Stimulated activated CD8-positive, alpha-beta memory T cell treated with anti-CD3 and anti-CD28 coated beads, Interleukin-15, amount 100 ng/mL, for 48 hours (primary cell): ENCODE results near the gene POU2F1.

Source experiments
- DNase-seq, 2 donors: peaks; one replicate each; pipeline ENCODE4 v3.0.0-alpha.2; 2020; ENCODE audit warnings: low read depth in 2 of 2

The POU2F1 gene

DNA sequence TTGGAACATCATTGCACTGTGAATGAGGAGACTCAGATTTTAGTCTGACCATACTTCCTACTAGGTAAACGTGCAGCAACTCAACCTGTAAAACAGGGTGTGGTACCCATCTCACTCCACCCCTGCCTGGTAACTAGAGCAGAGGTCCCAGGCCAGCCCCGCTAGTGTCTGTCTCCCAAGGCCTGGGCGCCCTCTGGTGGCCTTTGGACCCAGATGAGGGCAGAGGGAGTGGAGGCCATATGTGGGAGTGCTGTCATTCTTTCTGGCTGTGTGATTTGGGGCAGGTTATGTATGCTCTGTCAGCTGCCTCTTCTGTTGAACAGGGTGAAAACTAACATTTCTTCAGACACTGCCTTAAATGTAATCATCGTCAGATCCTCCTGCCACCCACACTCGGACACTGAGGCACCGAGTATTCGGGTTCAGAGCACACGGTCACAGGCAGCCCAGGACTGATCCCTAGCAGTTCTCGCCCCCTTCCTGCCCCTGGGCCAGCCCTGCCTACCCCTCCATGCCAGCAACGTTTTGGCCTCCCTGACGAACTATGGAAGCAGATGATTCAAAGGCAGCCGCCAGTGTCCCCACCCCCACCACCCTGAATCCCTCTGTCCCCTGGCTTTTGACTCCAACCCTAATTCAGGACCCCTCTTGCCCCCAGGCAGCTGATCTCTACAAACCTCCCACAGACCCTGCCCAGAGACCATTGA, 221.6 kb downstream of the POU2F1 start:
- peak; percentile 73 to 74 for DNase-seq

DNA sequence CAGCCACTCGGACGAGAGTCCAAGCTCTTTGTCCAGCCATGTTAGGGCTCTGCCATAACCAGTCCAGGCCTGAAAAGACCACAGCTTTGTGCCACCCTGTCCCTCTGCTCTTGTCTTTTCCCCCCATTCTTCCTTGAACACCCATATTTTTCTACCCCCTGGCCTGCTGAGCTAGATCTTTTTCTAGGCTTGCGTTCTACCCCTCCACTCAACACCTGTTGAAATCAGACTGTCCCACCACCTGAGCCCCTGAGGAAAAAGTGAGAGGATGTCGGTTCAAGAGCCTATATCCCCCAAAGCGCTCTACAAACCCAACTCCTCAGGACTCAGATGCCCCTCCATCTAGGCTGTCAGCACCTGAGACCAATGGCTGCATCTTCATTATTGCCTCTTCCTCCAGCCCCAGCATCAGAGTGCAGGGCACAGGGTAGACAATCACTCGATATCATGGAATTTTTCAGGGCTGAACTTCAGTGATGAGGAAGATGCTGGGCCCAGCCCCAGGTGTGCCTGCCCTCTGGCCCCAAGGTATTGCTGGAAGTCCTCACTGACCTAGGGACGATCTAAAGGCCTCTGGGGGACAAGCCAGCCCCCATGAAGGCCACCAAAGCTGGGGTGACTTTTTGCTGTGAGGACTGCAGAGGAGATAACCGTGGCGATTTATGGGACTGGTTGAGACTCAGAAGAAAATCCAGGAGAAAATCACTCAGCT, 222.3 kb downstream of the POU2F1 start:
- DNase-seq, result no peak

DNA sequence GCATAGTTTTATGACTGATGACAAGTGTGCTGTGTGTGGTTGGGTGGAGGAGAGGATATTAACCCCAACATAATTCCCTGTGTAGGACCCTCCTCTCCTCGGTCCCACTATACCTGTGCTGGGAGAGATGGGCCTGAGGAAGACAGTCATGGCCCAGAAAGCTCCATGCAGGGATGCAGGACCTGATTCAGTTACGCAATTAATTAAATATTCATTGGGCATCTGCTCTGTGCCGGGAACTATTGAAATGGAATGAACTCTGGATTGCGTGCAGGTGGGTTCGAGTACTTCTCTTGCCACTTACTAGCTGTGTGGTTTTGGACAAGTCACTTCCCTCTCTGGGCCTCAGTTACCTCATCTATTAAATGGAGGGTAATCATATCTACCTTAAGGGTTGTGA, 223.1 kb downstream of the POU2F1 start:
- no peak for DNase-seq

DNA sequence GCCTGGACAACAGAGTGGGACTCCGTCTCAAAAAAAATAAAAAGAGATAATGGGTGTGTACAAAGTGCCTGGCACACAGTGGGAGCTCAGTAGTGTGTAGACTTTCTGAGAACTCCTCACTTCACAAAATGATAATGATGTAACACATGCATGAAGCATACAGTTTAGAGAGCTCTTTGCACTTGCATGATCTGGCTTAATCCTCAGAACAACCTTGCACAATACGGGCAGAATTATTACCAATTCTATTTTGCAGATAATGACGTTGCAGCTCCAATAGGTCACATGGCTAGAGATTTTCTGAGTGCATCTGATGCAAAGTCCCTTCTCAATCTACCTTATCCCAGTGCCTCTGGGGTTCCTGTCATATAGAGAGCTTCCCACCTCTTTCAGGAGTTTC, 226.3 kb downstream of the POU2F1 start:
- DNase-seq, result no peak

DNA sequence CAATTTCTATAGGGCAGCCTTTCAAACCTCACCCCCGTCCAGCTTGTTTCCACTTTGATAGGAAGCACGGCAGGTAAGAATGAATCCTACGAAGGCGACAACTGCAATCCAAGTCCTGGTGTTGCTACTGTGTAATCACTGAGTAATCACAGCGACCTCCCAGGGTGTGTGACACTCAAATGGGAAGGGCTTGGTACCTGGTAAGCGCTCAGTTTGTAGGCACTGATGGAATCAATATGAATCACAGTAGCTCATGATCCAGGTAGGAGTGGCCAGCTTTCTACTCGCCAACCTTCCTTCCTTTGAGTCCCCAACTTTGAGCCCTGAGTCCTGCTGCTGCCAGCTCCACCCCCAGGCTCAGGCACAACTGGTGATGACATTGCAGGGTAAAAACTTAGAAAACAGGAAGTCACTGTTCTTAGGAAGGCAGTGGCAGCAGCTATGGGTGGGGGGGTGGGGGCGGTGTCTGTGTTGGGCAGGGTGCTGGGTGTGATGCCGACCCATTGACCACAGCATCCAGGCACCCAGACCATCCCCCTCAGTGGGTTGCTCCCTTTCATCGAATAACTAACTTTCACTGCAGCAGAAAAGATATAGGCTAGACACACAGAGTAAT, 226.9 kb downstream of the POU2F1 start:
- peak; percentile 62 to 73 for DNase-seq

DNA sequence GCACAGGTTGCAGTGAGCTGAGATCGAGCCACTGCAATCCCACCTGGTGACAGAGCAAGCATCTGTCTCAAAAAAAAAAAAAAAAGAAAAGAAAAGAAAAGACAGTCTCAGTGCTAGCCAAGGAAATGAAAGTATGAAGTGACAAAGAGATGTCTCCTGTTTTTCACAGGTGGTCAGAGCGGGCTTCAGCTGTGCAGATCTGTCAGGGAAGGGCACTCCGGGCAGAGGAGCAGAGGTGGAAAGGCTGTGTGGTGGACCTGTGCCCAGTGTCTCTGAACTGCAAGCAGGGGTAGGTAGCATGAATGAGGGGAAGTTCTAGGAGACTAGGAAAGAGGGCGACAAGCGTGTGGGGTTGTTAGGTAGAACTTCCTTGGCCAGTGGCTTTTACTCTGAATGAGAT, 230.2 kb downstream of the POU2F1 start:
- DNase-seq, result no peak

DNA sequence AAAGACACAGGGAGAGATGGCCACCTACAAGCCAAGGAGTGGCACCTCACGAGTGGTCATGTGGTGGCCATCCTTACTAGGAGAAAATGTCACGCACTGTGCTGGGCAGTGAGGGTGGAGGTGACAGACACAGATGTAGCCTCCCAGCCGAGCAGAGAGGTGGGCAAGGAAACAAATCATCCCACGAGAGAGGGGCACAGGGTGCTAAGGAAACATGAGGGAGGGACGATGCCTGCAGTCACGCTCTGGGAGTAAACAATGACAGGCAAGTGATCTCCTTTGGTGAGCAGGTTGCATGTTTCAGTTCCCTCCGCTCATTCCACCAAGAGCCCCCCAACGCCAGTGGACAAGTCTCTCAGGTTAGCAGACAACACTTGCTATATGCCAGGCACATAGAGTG, 231.8 kb downstream of the POU2F1 start:
- no peak for DNase-seq

DNA sequence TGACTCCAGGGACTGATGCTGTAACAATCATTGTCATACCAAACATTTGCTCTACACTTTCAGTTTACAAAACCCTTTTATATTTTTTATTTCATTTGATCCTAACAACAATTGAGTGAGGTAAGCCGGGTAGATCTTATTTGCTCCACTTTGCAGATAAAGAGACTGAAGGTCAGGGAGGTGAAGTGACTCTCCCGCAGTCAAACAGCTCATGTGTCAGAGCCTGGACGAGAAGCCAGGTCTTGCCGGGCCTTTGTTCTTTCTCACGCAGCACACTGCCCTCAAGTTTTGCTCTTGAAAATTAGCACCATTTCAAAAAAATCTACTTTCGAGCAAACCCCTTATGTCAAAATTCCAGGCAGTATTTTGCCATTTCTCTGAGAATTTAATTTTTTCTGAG, 232.4 kb downstream of the POU2F1 start:
- DNase-seq, result no peak

DNA sequence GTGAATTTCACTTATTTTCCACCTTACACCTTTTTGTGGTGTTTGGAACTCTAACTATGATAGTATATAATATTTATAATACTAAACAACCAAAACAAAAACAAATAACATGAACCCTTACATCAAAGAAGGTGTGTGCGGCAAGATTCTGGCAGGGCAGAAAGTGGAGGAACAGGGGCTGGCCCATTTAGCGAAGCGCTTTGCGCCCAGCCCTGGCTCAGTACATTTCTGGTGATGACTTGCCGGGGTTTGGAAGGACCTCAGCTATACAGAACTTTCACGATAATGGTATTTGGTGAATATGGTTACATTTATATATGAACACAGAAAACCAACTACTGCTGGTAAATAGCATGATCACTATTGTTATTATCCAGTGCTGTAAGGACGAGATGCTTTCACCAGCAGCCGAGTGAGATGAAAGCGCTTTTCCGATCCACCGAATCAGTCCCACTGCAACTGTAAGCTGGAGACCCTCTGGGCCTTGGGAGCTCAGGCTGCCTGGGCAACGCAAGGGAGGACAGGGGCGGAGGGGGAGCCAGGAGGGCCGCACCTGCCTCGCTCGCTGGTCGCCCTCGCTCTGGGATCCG, 233.7 kb downstream of the POU2F1 start:
- no peak for DNase-seq

DNA sequence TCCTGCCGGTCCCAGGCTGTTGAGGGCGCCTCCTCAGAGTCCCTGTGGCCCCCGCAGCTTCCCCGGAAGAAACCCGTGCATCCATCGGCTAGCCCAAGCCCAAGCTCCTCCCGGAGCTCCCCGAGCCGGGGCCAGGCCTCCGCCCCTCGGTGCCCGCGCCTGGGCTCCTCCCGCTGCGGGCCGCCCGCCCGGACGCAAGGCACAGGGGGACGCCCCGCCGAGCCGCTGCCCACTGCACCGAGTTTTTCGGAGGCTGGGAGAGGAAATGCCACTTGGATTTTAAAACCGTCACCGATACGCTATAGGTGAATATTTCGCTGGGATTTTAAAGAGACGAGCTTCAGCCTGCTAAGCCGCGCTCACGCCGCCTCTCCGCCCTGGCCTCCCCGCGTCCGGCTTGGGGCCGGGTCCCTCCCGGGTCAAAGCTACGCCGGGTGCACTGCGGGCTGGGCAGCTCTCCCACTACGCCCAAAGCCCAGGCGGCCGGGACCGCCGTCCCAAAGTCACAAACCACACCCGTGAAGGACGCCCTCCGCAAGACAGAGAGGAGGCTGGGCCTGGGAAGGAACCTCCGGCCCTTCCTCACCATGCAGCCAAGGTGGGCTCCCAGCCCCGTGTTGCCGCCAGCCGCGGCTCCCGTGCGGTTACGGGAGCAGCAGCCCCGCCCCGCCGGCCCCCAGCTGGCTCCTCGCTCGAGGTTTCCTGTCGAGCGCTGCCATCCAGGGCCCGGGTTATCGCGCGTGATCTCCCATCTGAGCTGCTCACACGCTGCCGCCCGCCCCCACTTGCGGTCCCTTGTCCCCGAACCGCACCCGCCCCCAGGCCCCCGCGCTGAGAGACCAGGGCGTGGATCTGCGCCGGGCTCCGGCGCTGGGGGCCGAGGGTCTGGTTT, 234.5 kb downstream of the POU2F1 start:
- DNase-seq, result peak; percentile 76 to 78

DNA sequence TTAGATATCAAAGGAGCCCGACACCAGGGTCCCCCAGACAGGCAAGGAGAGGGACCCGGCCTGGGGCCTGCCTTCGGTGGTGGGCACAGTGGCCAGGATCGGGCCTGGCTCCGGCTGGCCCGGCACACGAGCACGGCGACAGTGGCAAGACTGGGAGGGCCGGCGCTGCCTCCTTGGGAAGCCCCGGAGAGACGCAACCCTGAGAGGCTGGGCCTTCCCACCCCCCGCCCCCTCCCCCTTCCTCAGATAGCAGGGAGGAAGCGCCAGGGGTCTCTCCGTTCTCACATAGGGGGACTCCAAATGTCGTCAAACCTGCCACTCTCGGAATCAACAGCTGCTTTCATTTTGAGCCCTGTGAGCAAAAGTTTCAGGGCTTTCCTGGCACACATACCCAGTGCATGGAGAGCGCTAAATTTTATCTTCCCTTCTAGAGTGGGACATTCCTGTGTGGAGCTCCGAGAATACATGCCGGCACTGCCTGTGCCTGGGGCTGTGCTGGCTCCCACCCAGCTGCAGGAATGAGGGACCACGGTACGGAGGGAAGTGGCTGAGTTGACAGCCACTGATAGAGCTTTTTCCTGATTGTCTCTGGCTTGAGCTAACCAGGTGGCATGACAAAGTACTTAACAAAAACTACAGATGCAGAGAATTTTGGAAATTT, 235.2 kb downstream of the POU2F1 start:
- no peak for DNase-seq

DNA sequence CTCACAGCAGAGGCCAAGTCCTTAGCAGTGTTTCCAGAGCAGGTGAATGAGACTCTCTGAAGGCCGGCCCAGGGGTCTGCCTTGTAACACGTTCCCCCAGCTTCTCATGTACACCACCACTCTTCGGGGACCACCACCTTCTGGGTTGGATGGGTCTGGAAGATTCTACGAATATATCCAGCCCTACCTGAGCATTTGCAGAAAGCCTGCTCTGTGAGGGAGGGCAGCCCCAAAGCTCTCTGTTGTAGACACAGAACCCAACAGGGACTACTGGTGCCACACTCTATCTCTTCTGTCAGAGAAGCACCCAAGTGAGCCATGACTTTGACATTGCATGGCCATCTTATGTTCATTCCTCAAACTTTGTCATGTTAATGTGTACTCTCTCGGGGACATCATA, 235.8 kb downstream of the POU2F1 start:
- DNase-seq, result no peak

DNA sequence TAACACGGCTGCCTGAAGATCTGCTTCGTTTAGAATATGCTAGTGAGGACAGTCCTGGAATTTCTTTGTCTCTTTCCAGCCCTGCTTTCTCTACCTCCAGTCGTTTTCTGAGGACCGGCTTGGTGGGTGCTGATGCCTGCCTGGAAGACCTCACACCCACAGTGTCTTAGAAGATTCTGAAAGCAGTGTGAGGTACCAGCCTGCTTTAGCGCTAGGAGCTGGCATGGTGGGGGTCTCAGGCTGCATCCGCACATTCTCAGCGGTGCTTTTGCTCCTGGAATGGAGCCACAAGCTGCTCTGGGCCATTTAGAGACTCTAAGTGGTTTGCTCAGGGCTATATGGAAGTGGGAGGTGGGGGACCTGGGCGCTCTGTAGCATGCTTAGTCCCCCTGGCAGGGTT, 236.2 kb downstream of the POU2F1 start:
- no peak for DNase-seq

DNA sequence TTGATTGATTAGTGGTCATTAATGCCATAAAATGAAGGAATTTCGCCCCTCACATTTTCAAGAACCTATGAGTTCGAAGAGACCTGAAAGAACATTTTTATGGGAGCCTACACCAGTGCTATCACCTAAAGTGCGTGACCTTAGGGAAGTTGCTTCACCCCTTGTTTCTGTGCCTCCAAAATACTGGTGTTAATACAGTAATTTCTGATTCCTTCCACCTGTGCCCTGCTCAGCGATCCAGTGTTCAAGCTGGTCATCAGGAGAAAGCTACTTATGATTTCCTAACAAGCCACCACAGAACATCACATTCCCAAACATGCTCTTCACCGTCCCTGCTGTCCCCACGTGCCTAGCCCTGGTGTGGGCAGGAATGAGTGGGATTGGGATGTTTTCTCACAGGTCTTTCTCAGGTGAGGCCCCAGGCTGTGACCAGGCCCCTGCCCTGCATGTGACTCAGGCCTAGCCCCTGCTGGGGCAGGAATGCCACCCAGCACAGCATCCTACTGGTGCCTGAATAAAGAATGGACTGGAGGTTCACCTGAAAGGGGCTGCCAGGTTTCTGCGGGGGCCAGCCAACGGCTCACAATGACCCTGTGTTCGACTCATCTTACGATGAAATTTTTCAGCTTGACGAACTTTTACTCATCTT, 237.4 kb downstream of the POU2F1 start:
- no peak for DNase-seq

DNA sequence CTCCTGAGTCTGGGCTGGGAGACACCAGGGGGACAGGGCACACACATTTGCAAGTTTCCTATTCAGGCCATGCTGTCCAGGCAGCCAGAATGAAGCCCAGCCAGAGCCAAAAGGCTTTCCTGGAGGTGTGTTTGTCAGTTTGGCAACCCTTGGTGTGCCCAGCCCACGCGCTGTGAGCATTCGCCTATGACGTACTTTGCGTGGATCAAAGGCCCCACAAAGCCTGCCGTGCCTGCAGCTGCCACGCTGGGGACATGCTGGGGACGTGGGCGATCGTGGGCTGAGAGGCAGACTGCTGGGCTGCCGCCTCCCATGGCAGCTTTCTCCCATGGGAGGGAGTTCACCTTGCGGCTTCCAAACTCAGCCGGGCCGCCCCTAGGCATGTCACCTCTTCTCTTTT, 240.2 kb downstream of the POU2F1 start:
- DNase-seq, result no peak

DNA sequence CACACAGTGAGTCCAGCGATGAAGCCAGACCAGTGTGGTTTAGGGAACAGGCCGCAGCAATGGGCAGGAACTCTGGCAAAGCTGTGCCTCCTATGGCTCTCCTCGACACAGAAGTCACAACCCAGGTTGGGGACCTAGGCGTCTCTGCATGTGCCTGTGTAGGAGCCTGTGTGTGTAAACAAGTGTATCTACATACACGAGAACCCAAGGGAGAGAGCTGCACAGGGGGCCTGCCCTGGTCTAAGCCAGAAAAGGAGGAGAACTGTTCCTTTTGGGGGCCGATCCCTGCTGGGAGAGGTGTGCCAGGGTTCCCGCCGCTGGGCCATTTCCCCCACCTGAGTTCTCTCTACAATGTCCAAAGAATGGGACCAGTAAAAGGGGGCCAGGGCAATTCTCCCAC, 241.7 kb downstream of the POU2F1 start:
- DNase-seq, result no peak

DNA sequence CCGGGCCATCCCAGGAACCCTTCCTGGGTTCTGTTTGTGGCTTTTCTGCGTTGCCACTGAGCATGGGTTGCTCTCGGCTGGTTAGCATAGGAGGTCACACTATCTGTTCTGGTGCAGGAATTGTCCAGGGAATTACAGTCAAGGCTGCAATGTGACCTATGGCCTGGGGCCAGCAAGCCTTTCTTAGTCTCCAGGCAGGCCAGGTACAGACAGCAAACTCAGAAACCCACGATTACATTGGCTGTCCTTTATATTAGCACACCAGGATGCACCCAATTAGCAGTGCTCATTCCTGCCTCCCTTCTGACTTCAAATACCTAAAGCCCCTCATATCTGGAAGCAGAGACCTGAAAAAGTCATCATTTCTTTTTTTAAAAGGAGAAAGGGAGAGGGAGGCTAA, 242.4 kb downstream of the POU2F1 start:
- DNase-seq, result no peak

DNA sequence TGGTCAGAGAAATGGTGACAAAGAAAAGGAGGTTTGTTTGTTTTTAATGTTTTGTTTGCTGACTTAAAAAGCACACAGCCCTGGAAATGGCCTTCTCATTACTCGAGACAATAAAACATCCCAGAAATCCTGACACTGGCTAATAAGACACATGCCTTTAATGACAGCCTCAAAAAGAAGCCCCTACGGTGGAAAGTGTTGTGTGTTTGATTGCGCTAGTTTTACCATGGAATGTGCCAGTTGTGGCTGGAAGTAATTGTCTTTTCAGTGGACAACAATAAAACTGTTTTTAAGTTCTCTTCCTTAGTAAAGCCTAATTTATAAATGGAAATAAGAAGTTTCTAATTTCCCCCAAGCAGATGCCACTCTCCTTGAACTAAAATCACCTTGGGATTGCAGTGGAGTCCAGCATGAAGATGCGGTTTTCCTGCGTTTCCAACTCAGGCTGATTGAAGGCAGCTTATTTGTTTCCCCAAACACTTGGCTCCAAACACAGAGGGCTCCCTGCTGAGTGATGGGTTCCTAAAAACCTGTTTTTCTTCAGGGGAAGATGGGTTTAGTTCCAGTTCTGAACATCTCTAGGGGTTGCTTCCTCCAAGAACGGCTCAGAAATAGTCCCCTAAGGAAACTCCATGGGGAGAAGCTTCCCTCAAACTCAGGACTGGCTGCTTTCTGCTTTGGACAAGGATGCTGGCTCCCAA, 243.3 kb downstream of the POU2F1 start:
- no peak for DNase-seq

DNA sequence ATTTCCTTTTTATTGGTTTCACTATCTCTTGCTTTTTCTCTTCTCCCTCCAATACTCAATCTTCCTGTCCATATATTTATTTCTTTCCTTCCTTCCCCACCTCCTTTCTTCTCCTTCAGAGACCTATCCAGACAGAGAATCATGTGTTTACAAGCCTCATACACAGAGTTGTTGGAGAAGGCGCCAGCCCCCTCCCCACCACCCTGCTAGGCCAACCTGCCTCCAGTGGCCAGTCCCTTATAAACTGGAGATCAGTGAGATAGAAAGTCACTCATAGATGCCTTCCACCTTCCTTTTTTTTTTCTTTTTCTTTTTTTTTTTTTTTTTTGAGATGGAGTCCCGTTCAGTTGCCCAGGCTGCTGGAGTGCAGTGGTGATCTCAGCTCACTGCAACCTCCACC, 244.3 kb downstream of the POU2F1 start:
- no peak for DNase-seq

DNA sequence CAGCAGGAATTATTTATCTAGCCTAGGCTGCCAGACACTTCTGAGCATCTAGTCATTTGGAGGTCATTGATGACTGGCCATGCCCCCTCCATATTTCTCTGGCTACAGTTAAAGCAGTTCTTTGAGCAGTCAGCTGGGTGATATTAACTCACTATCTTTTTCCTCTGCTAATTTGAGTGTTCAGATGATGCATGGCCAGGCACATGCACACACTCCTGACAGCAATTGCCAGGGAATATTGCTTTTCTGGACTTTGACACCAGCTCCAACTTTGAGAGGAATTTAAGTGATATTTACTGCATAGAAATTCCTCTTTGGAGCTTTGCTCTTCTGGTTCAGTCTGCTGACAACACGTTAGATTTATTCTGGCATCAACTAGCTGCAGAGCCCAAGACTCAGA, 245.1 kb downstream of the POU2F1 start:
- DNase-seq, result no peak
